Rectal smooth muscle tissue (tissue), 1 donor: ENCODE results near the gene NME3.

Experiments
- H3K27ac ChIP-seq: one replicate; pipeline ENCODE4 v1.7.0; 2013; ENCODE audit warnings: low read depth, low read length, inconsistent platforms
- H3K27me3 ChIP-seq: one replicate; pipeline ENCODE4 v1.7.0; 2013; ENCODE audit warnings: low read length; ENCODE audit not compliant: control insufficient read depth, insufficient read depth
- H3K36me3 ChIP-seq: one replicate; pipeline ENCODE4 v1.7.0; 2013; ENCODE audit warnings: low read length; ENCODE audit not compliant: control insufficient read depth, insufficient read depth
- H3K4me1 ChIP-seq: one replicate; pipeline ENCODE4 v1.7.0; 2013; ENCODE audit warnings: low read length; ENCODE audit not compliant: control insufficient read depth, insufficient read depth
- H3K4me3 ChIP-seq: one replicate; pipeline ENCODE4 v1.7.0; 2013; ENCODE audit warnings: low read length
- H3K9ac ChIP-seq: one replicate; pipeline ENCODE4 v1.7.0; 2013; ENCODE audit warnings: low read length

Gene NME3

DNA sequence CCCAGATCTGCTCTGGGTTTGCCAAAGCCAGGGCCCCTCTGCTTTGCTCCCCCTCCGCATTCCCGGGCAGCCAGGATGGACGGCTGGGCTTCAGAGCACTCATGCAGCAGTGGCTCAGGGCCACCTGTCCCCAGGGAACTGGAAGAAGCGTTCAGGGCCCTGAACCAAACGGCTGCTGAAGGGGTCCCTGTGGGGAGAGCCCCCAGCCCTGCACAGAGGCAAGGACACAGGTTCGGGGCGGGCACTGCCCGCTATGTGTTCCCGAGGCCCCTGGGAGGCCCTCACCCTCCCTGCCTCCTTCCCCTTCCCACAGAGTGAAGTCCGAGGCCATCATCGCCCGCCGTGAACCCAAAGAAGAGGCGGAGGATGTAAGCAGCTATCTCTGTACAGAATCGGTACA lies 10.4 kb downstream of the NME3 start:
- Histone ChIP-seq H3K27ac (no peak overlapping the region), H3K4me1 (no peaks in the 10 kb centered on the region), H3K27me3 (no peaks in the 10 kb centered on the region), H3K4me3 (no peak overlapping the region), H3K9ac (no peak overlapping the region), H3K36me3 (peaks cover 24% of the 10 kb centered on the region)

DNA sequence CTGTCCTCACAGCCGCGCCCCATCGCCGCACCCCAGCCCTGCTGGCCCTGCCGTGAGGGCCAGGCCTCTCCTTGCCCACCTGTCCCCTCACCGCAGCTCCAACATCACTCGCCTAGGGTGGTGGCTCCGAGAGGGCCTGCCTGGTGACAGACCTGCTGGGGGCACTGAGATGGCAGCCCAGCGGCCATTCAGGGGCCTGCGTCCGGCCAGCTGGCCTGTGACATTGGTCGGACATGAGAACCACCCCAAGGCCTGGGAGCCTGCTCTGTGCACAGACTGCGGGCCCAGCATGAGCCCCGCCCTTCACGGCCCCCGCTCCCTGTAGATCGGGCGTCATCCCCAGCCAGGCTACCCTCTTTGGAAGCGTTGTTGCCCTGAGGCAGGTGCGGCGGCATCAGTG lies 11.8 kb downstream of the NME3 start:
- no peaks in the 10 kb centered on the region for H3K27me3 ChIP-seq
- H3K4me1 ChIP-seq: no peaks in the 10 kb centered on the region
- H3K27ac ChIP-seq: no peak overlapping the region
- no peak overlapping the region for H3K4me3 ChIP-seq
- peaks cover 15% of the 10 kb centered on the region for H3K36me3 ChIP-seq
- no peak overlapping the region for H3K9ac ChIP-seq

GRCh38 chr16:1758923-1759322 lies 12.4 kb downstream of the NME3 start:
- H3K27ac ChIP-seq: no peak overlapping the region
- no peaks in the 10 kb centered on the region for H3K27me3 ChIP-seq
- peaks cover 12% of the 10 kb centered on the region for H3K36me3 ChIP-seq
- H3K4me1 ChIP-seq: no peaks in the 10 kb centered on the region
- H3K9ac ChIP-seq: no peak overlapping the region
- no peak overlapping the region for H3K4me3 ChIP-seq

- Histone ChIP-seq H3K27me3 (no peaks in the 10 kb centered on the region), H3K36me3 (peaks cover 13% of the 10 kb centered on the region), H3K9ac (no peak overlapping the region), H3K4me1 (no peaks in the 10 kb centered on the region), H3K27ac (no peak overlapping the region), H3K4me3 (no peak overlapping the region)
These were observed 13.5 kb downstream of the NME3 start for GRCh38 chr16:1757714-1758461.

DNA sequence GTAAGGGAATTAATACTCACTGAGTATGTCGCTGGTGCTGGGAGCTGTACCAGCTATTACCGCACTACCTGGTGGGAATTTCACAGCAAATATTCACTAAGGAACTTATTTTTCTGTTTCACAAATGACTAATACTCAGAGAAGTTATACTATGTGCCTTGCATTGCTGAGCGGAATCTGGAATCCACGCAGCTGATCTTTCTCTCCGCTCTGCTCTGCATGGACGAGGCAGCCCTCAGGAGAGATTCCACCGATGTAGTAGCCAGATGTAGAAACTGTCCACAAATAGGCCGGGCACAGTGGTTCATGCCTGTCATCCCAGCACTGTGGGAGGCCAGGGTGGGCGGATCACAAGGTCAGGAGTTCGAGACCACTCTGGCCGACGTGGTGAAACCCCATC lies 17.1 kb downstream of the NME3 start:
- no peak overlapping the region for H3K4me3 ChIP-seq
- H3K9ac ChIP-seq: no peak overlapping the region
- no peaks in the 10 kb centered on the region for H3K27me3 ChIP-seq
- no peaks in the 10 kb centered on the region for H3K4me1 ChIP-seq
- peaks cover 23% of the 10 kb centered on the region for H3K36me3 ChIP-seq
- no peak overlapping the region for H3K27ac ChIP-seq

- H3K9ac ChIP-seq: no peak overlapping the region
- H3K4me3 ChIP-seq: no peak overlapping the region
- H3K36me3 ChIP-seq: peaks cover 36% of the 10 kb centered on the region
- H3K4me1 ChIP-seq: no peaks in the 10 kb centered on the region
- H3K27ac ChIP-seq: no peak overlapping the region
- no peaks in the 10 kb centered on the region for H3K27me3 ChIP-seq
These were observed 18.5 kb downstream of the NME3 start for GRCh38 chr16:1752853-1753252.

GRCh38 chr16:1751946-1752345 lies 19.4 kb downstream of the NME3 start:
- no peaks in the 10 kb centered on the region for H3K4me1 ChIP-seq
- H3K9ac ChIP-seq: no peak overlapping the region
- peaks cover 38% of the 10 kb centered on the region for H3K36me3 ChIP-seq
- no peaks in the 10 kb centered on the region for H3K27me3 ChIP-seq
- H3K27ac ChIP-seq: no peak overlapping the region
- no peak overlapping the region for H3K4me3 ChIP-seq

GRCh38 chr16:1749152-1750117 lies 21.9 kb downstream of the NME3 start:
- H3K27ac ChIP-seq: no peak overlapping the region
- no peaks in the 10 kb centered on the region for H3K4me1 ChIP-seq
- H3K9ac ChIP-seq: no peak overlapping the region
- H3K27me3 ChIP-seq: no peaks in the 10 kb centered on the region
- H3K4me3 ChIP-seq: no peak overlapping the region
- peaks cover 37% of the 10 kb centered on the region for H3K36me3 ChIP-seq

- Histone ChIP-seq H3K9ac (no peak overlapping the region), H3K36me3 (peaks cover 34% of the 10 kb centered on the region), H3K4me1 (no peaks in the 10 kb centered on the region), H3K27me3 (no peaks in the 10 kb centered on the region), H3K27ac (no peak overlapping the region), H3K4me3 (no peak overlapping the region)
These were observed 23.4 kb downstream of the NME3 start for GRCh38 chr16:1747934-1748333.

DNA sequence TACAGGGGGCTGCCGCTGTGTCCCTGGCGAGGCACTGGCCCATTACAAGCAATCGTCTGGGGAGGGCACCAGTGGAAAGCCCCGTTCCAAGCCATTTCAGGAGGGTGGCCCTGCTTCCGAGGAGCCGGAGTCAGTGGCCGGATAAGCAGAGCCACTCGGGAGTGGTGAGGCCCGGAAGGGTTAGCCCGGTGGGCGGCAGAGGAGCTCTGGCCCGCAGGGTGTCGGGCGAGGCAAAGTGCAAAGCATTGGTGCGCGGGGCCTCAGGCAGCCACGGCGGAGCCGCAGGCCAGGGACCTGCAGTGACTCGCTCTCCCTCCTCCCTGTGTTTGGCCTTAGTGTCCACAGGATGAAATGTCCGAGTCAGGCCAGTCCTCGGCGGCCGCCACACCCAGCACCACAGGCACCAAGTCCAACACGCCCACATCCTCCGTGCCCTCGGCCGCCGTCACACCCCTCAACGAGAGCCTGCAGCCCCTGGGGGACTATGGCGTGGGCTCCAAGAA lies 24.6 kb downstream of the NME3 start:
- Histone ChIP-seq H3K4me1 (no peaks in the 10 kb centered on the region), H3K27ac (no peak overlapping the region), H3K27me3 (no peaks in the 10 kb centered on the region), H3K4me3 (no peak overlapping the region), H3K9ac (no peak overlapping the region), H3K36me3 (peaks cover 35% of the 10 kb centered on the region)

GRCh38 chr16:1745900-1746692 lies 25.2 kb downstream of the NME3 start:
- Histone ChIP-seq H3K4me3 (no peak overlapping the region), H3K9ac (no peak overlapping the region), H3K4me1 (no peaks in the 10 kb centered on the region), H3K27ac (no peak overlapping the region), H3K36me3 (peaks cover 32% of the 10 kb centered on the region), H3K27me3 (no peaks in the 10 kb centered on the region)
